ENCODE measurements around the gene PITPNC1. TPM values are rescaled to one million over a fixed set of nuclear protein-coding genes. Genes with fewer than 3 reads are reported as not detected.

PITPNC1 gene
- total RNA-seq, 4 donors from 2014 or later = 2.3 to 8.6 (median 4.3) TPM

GRCh38 chr17:67569015-67569451, 192.0 kb downstream of the PITPNC1 start:
- Histone ChIP-seq H3K4me3 (no peak overlapping the region), H3K36me3 (no peaks in the 10 kb centered on the region), H3K27ac (no peak overlapping the region), H3K9me3 (no peaks in the 10 kb centered on the region), H3K27me3 (no peaks in the 10 kb centered on the region), H3K4me1 (no peaks in the 10 kb centered on the region)
- intact Hi-C loops (cut with DNase I; ENCODE audit: low total_unique reads) (no loop called here), in situ Hi-C loops (cut with MboI; ENCODE audit: low sequenced_read_pairs in 4 of 4) (no loop called here)
- no peak for ATAC-seq
- no peak for TF ChIP-seq POLR2A (IDR thresholded peaks at IDR 0.05)
- TF ChIP-seq, protein P1, sequence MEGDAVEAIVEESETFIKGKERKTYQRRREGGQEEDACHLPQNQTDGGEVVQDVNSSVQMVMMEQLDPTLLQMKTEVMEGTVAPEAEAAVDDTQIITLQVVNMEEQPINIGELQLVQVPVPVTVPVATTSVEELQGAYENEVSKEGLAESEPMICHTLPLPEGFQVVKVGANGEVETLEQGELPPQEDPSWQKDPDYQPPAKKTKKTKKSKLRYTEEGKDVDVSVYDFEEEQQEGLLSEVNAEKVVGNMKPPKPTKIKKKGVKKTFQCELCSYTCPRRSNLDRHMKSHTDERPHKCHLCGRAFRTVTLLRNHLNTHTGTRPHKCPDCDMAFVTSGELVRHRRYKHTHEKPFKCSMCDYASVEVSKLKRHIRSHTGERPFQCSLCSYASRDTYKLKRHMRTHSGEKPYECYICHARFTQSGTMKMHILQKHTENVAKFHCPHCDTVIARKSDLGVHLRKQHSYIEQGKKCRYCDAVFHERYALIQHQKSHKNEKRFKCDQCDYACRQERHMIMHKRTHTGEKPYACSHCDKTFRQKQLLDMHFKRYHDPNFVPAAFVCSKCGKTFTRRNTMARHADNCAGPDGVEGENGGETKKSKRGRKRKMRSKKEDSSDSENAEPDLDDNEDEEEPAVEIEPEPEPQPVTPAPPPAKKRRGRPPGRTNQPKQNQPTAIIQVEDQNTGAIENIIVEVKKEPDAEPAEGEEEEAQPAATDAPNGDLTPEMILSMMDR (IDR thresholded peaks at IDR 0.05 in 4 of 5, conservative IDR thresholded peaks at IDR 0.05 in 1 of 5) = no peak
- no peak for DNase-seq

GRCh38 chr17:67569873-67570272, 192.8 kb downstream of the PITPNC1 start:
- Histone ChIP-seq H3K4me3 (no peak overlapping the region), H3K27ac (no peak overlapping the region), H3K9me3 (no peaks in the 10 kb centered on the region), H3K36me3 (no peaks in the 10 kb centered on the region), H3K27me3 (no peaks in the 10 kb centered on the region), H3K4me1 (no peaks in the 10 kb centered on the region)
- in situ Hi-C loops (cut with MboI; ENCODE audit: low sequenced_read_pairs in 4 of 4) = no loop called here
- DNase-seq (no peak), ATAC-seq (no peak)
- TF ChIP-seq POLR2A (IDR thresholded peaks at IDR 0.05) = no peak
- TF ChIP-seq, protein P1 (IDR thresholded peaks at IDR 0.05 in 4 of 5, conservative IDR thresholded peaks at IDR 0.05 in 1 of 5) = no peak
- intact Hi-C loops (cut with DNase I; ENCODE audit: low total_unique reads) = no loop called here

GRCh38 chr17:67570797-67571196, 193.7 kb downstream of the PITPNC1 start:
- Histone ChIP-seq H3K9me3 (no peaks in the 10 kb centered on the region), H3K4me3 (no peak overlapping the region), H3K36me3 (no peaks in the 10 kb centered on the region), H3K4me1 (no peaks in the 10 kb centered on the region), H3K27ac (no peak overlapping the region), H3K27me3 (no peaks in the 10 kb centered on the region)
- intact Hi-C loops (cut with DNase I; ENCODE audit: low total_unique reads) (no loop called here), in situ Hi-C loops (cut with MboI; ENCODE audit: low sequenced_read_pairs in 4 of 4) (no loop called here)
- DNase-seq = no peak
- TF ChIP-seq, protein P1 (IDR thresholded peaks at IDR 0.05 in 4 of 5, conservative IDR thresholded peaks at IDR 0.05 in 1 of 5) = no peak
- no peak for TF ChIP-seq POLR2A (IDR thresholded peaks at IDR 0.05)
- no peak for ATAC-seq

- in situ Hi-C loops (cut with MboI; ENCODE audit: low sequenced_read_pairs in 4 of 4) = no loop called here
These were observed 194.4 kb downstream of the PITPNC1 start for GRCh38 chr17:67571478-67571877.

More at GRCh38 chr17:67571478-67571877, 194.4 kb downstream of the PITPNC1 start:
- Histone ChIP-seq H3K27me3 (no peaks in the 10 kb centered on the region), H3K4me3 (no peak overlapping the region), H3K27ac (no peak overlapping the region), H3K4me1 (no peaks in the 10 kb centered on the region), H3K36me3 (no peaks in the 10 kb centered on the region), H3K9me3 (no peaks in the 10 kb centered on the region)
- intact Hi-C loops (cut with DNase I; ENCODE audit: low total_unique reads) = no loop called here
- TF ChIP-seq POLR2A (IDR thresholded peaks at IDR 0.05) = no peak
- TF ChIP-seq, protein P1 (IDR thresholded peaks at IDR 0.05 in 4 of 5, conservative IDR thresholded peaks at IDR 0.05 in 1 of 5) = no peak
- DNase-seq (no peak), ATAC-seq (no peak)

Measured in gastrocnemius medialis (tissue), 4 donors.